ENCODE results near the gene CPZ. TPM values are rescaled to one million over a fixed set of nuclear protein-coding genes. Genes with fewer than 3 reads are reported as not detected.

Gene CPZ
- polyA plus RNA-seq = not detected

- no peak within 1 kb of the TSS for H3K4me3 Mint-ChIP-seq
- H3K9me3 Mint-ChIP-seq = no peaks in the 10 kb centered on the region
- H3K4me1 Mint-ChIP-seq = no peaks in the 10 kb centered on the region
- no peak within 1 kb of the TSS for H3K27ac Mint-ChIP-seq
- peaks cover 1 to 11% (median 4%) of the 10 kb centered on the region in 3 donors for H3K27me3 Mint-ChIP-seq (ENCODE audit: low read depth in 3 of 3)
- H3K36me3 Mint-ChIP-seq = no peaks in the 10 kb centered on the region
- no peak for DNase-seq
Observed at GRCh38 chr4:8592366-8593263, at the start of gene CPZ. TSS of gene CPZ (plus strand) at chr4:8592765. CDS start at chr4:8592834, 69 bp downstream.

- Mint-ChIP-seq H3K27ac (no peak overlapping the region), H3K27me3 (ENCODE audit: low read depth in 3 of 3) (peaks cover 0 to 4% (median 0%) of the 10 kb centered on the region in 3 donors), H3K4me3 (no peak overlapping the region), H3K9me3 (no peaks in the 10 kb centered on the region), H3K4me1 (no peaks in the 10 kb centered on the region), H3K36me3 (no peaks in the 10 kb centered on the region)
- DNase-seq = no peak
Observed at GRCh38 chr4:8542776-8543525, 49.6 kb upstream of the CPZ start.

GRCh38 chr4:8543623-8544022 lies 48.9 kb upstream of the CPZ start:
- H3K36me3 Mint-ChIP-seq = no peaks in the 10 kb centered on the region
- no peak overlapping the region for H3K27ac Mint-ChIP-seq
- H3K9me3 Mint-ChIP-seq = no peaks in the 10 kb centered on the region
- peaks cover 0 to 4% (median 0%) of the 10 kb centered on the region in 3 donors for H3K27me3 Mint-ChIP-seq (ENCODE audit: low read depth in 3 of 3)
- no peaks in the 10 kb centered on the region for H3K4me1 Mint-ChIP-seq
- H3K4me3 Mint-ChIP-seq = no peak overlapping the region
- no peak for DNase-seq

GRCh38 chr4:8544282-8544681 lies 48.3 kb upstream of the CPZ start:
- H3K27me3 Mint-ChIP-seq (ENCODE audit: low read depth in 3 of 3) = peaks cover 0 to 4% (median 0%) of the 10 kb centered on the region in 3 donors
- no peaks in the 10 kb centered on the region for H3K36me3 Mint-ChIP-seq
- H3K4me3 Mint-ChIP-seq = no peak overlapping the region
- H3K27ac Mint-ChIP-seq = no peak overlapping the region
- H3K4me1 Mint-ChIP-seq = no peaks in the 10 kb centered on the region
- H3K9me3 Mint-ChIP-seq = no peaks in the 10 kb centered on the region
- no peak for DNase-seq

GRCh38 chr4:8544741-8545438 lies 47.7 kb upstream of the CPZ start:
- no peak overlapping the region for H3K27ac Mint-ChIP-seq
- no peak for DNase-seq
- H3K36me3 Mint-ChIP-seq = no peaks in the 10 kb centered on the region
- no peaks in the 10 kb centered on the region for H3K4me1 Mint-ChIP-seq
- peaks cover 0 to 4% (median 0%) of the 10 kb centered on the region in 3 donors for H3K27me3 Mint-ChIP-seq (ENCODE audit: low read depth in 3 of 3)
- no peaks in the 10 kb centered on the region for H3K9me3 Mint-ChIP-seq
- no peak overlapping the region for H3K4me3 Mint-ChIP-seq

- no peaks in the 10 kb centered on the region for H3K4me1 Mint-ChIP-seq
- no peak for DNase-seq
- H3K27me3 Mint-ChIP-seq (ENCODE audit: low read depth in 3 of 3) = peaks cover 0 to 4% (median 0%) of the 10 kb centered on the region in 3 donors
- H3K4me3 Mint-ChIP-seq = no peak overlapping the region
- no peaks in the 10 kb centered on the region for H3K9me3 Mint-ChIP-seq
- H3K27ac Mint-ChIP-seq = no peak overlapping the region
- no peaks in the 10 kb centered on the region for H3K36me3 Mint-ChIP-seq
Observed at GRCh38 chr4:8545439-8545765, 47.2 kb upstream of the CPZ start.

- no peaks in the 10 kb centered on the region for H3K4me1 Mint-ChIP-seq
- no peak overlapping the region for H3K4me3 Mint-ChIP-seq
- peaks cover 0 to 4% (median 0%) of the 10 kb centered on the region in 3 donors for H3K27me3 Mint-ChIP-seq (ENCODE audit: low read depth in 3 of 3)
- H3K36me3 Mint-ChIP-seq = no peaks in the 10 kb centered on the region
- no peaks in the 10 kb centered on the region for H3K9me3 Mint-ChIP-seq
- DNase-seq = no peak
- no peak overlapping the region for H3K27ac Mint-ChIP-seq
Observed at GRCh38 chr4:8546766-8547107, 45.8 kb upstream of the CPZ start.

- DNase-seq = no peak
- no peak overlapping the region for H3K4me3 Mint-ChIP-seq
- H3K9me3 Mint-ChIP-seq = no peaks in the 10 kb centered on the region
- no peaks in the 10 kb centered on the region for H3K4me1 Mint-ChIP-seq
- H3K27me3 Mint-ChIP-seq (ENCODE audit: low read depth in 3 of 3) = peaks cover 0 to 4% (median 1%) of the 10 kb centered on the region in 3 donors
- H3K36me3 Mint-ChIP-seq = no peaks in the 10 kb centered on the region
- H3K27ac Mint-ChIP-seq = no peak overlapping the region
Observed at GRCh38 chr4:8547108-8547911, 45.3 kb upstream of the CPZ start.

GRCh38 chr4:8547912-8548730 lies 44.4 kb upstream of the CPZ start:
- Mint-ChIP-seq H3K9me3 (no peaks in the 10 kb centered on the region), H3K4me1 (no peaks in the 10 kb centered on the region), H3K27ac (no peak overlapping the region), H3K36me3 (no peaks in the 10 kb centered on the region), H3K27me3 (ENCODE audit: low read depth in 3 of 3) (peaks cover 0 to 4% (median 2%) of the 10 kb centered on the region in 3 donors), H3K4me3 (no peak overlapping the region)
- DNase-seq = no peak

GRCh38 chr4:8548731-8549351 lies 43.7 kb upstream of the CPZ start:
- no peak for DNase-seq
- no peaks in the 10 kb centered on the region for H3K4me1 Mint-ChIP-seq
- H3K9me3 Mint-ChIP-seq = no peaks in the 10 kb centered on the region
- no peaks in the 10 kb centered on the region for H3K36me3 Mint-ChIP-seq
- no peak overlapping the region for H3K4me3 Mint-ChIP-seq
- peaks cover 0 to 4% (median 2%) of the 10 kb centered on the region in 3 donors for H3K27me3 Mint-ChIP-seq (ENCODE audit: low read depth in 3 of 3)
- H3K27ac Mint-ChIP-seq = no peak overlapping the region

GRCh38 chr4:8549352-8549931 lies 43.1 kb upstream of the CPZ start:
- Mint-ChIP-seq H3K4me1 (no peaks in the 10 kb centered on the region), H3K36me3 (no peaks in the 10 kb centered on the region)

GRCh38 chr4:8550691-8551090 lies 41.9 kb upstream of the CPZ start:
- H3K36me3 Mint-ChIP-seq = no peaks in the 10 kb centered on the region
- peaks cover 0 to 2% (median 0%) of the 10 kb centered on the region in 3 donors for H3K27me3 Mint-ChIP-seq (ENCODE audit: low read depth in 3 of 3)
- no peak overlapping the region for H3K27ac Mint-ChIP-seq
- H3K4me1 Mint-ChIP-seq = no peaks in the 10 kb centered on the region
- DNase-seq = no peak
- no peak overlapping the region for H3K4me3 Mint-ChIP-seq
- no peaks in the 10 kb centered on the region for H3K9me3 Mint-ChIP-seq

More at GRCh38 chr4:8549352-8549931, 43.1 kb upstream of the CPZ start:
- Mint-ChIP-seq H3K9me3 (no peaks in the 10 kb centered on the region), H3K27ac (no peak overlapping the region), H3K4me3 (no peak overlapping the region), H3K27me3 (ENCODE audit: low read depth in 3 of 3) (peaks cover 0 to 2% (median 0%) of the 10 kb centered on the region in 3 donors)
- DNase-seq = no peak

Data from immature natural killer cell (primary cell).